ENCODE results near the gene KCNN3.

DNA sequence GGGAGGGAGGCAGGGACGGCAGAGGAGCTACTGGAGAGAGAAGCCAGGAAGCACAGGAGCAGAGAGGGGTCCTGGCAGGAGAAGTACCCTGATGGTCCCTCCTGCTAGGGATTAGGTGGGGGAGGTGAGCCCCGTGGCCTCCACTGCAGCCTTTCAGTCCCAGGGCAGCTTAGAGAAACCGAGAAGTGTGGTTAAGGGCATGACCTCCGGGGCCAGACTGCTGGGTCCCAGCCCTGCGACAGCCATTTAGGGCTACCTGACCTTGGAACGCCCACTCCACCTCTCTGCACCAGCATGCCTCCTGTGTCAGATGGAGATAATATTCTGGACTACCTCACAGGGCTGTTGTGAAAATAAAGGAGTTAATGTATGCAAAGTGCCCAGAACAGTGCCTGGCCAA lies 47.4 kb downstream of the KCNN3 start:
- TF ChIP-seq CTCF (conservative IDR thresholded peaks at IDR 0.05; ENCODE audit: low read depth, low read length), result no peak
- TF ChIP-seq EZH2phosphoT487 (IDR thresholded peaks at IDR 0.05; ENCODE audit: borderline replicate concordance, low read length), result no peak
